Activated CD4-positive, alpha-beta T cell treated with anti-CD3 and anti-CD28 coated beads, Interleukin-2, amount 50 U/mL, for 48 hours (primary cell): ENCODE measurements around the gene TMEM202.
"Not testable (repeated sequence)": the region's sequence is repeated elsewhere in the genome, so short reads cannot be mapped to it uniquely, and the experiment has no call there.

Experiments used
- DNase-seq, 2 experiments: peaks; one replicate each; pipeline ENCODE4 v3.0.0-alpha.2; 2020

The TMEM202 gene

DNA sequence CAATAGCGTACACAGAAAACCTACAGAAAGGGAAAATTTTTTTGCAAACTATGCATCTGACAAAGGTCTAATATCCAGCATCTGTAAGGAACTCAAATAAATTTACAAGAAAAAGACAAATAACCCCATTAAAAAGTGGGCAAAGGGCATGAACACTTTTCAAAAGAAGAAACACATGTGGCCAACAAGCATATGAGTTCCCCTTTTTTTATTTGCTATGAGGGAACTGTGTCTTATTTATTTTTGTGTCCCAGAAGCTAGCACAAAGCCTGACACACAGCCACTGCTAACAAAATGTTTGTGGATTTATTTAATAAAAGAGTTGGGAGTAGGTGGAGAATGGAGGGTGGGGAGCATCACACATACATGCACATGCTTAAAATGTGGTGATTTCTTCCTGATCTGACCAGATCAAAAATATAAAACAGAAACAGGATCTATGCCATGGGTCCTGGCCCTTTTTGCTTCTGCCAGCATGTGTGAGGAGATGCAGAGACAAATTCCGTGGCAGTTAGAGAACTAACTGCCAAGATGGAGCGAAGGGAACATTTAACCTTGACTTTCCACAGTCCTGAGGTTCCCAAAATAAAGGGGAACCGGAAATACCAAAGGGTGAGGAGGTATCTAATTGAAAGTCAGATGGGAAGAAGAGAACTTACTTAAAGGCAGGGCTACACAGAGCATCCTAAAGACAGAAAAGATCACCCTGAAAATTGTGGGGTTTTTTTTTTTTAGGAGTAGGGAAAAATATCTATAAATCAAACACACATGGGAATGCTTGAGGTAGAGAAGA is at the start of gene TMEM202:
Gene TMEM202, plus strand, starts transcription at position 510 of the 793 bp plus-strand sequence. Its CDS starts 22 bp downstream, at position 532.
- no peak for DNase-seq

DNA sequence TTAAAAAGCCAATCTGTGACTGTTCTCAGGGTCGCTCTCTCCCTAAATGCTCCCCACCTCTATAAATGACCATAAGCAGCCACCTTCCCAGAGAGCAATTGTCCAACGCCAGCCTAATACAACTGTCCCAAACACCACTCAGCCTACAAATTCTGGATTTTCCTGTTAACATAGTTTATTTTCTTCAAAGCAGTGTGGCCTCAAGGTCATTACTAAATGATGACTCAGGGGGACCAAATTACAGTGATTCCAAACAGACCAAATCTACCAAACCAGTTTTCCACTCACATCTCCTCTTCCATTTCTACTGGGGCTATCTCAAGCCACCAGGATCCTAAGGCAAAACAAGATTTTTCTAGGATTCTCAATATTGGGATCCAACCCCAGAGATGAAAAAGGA is 44.8 kb upstream of the TMEM202 start:
- DNase-seq = no peak

- DNase-seq = no peak
These were observed 43.6 kb upstream of the TMEM202 start for GRCh38 chr15:72354496-72354895.

- no peak for DNase-seq
These were observed 40.0 kb upstream of the TMEM202 start for GRCh38 chr15:72358121-72358520.

DNA sequence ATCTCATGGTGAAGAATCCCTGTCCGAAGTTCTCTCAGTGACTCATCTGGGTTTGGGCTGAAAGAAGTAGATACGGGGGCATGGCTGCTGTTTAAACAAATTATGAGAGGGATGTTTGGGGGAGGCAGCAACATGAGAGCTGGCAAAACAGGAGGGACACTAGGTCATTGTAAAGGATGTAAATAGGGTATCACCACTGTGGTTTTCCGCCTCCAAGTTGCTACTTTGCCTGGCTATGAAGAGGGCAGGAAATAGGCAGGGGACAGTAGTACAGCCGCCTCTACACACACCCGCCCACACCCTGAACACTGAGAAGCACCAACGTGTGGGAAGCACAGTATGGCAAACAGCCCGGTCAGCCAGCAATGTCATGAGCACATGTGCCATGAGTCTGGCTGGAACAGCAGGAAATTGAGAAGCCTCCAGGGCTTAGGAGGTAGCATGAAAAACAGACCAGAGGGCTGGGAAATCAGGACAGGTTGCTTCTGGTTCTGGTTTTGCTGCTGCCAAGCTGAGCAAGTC is 39.4 kb upstream of the TMEM202 start:
- DNase-seq = peak; percentile 7 to 12

DNA sequence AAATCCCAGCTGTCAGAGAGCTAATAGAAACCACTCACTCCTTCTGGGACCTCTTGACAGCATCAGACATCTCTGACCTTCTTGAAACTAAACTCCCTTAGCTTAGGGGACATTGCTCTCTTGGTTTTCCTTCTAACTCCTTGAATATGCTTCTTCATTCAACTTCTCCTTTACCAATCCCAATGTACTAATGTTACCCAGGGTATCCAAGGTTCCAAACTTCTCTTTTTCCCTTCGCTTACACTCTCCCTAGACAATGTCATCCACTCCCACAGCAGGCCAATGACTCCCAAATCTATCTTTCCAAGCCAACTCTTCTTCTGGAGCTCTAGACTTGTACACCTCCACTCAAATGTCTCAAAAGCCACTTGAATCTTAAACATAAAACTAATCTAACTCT is 36.9 kb upstream of the TMEM202 start:
- DNase-seq = no peak

DNA sequence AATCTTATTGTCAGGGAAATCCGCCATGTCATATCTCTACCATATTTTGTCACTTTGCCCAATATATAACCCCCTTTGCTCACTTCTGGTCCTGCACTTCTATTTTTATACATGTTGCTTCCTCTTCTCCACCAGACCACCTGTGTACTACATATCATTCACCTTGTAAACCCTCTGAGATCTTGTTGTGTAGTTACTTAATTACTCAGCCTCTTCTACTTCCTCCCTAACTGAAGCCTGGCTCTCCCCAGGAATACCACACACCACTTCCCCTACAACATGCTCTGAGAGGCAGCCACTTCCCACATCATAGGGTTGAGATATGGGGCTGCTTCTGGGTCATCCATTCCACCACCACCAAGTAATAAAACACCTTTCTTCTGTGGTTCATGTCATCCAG is 32.3 kb upstream of the TMEM202 start:
- DNase-seq = no peak

DNA sequence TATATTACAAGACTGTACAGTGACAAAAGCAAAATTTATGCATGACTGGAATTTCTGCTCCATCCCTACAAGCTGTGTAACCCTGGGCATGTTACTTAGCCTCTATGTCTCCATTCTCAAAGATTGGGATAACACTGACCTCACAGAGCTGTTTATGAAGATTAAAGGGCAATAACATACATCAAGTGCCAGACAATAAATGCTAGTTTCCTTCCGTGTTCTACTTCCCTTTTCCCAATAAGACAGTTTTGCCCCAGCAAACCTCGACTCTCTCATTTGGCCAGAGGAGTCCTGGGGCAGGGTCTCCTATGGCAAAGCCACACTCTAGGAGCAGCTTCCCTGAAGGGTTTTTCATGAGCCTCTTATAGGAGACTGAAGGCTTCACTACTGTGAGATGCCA is 29.8 kb upstream of the TMEM202 start:
- DNase-seq = no peak

- DNase-seq = no peak
These were observed 29.2 kb upstream of the TMEM202 start for GRCh38 chr15:72368899-72369298.

DNA sequence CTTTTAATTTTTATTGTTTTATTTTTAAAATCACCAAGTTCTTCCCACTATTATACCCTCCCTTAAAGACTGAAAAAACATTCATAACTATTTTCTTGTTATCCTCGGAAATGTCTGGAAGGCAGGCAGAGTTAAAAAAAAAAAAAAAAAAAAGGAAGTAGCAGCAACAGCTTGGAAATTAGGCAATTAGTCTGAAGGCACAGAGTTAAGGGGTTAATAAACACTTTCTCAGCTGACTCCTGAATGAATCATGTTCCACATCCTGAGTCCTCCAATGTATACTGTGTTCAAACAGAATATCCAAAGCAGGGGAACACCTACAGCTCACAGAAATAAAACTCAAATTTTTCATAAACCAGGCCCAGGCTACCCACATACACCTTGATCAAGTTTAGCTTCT is 28.1 kb upstream of the TMEM202 start:
- DNase-seq = no peak

DNA sequence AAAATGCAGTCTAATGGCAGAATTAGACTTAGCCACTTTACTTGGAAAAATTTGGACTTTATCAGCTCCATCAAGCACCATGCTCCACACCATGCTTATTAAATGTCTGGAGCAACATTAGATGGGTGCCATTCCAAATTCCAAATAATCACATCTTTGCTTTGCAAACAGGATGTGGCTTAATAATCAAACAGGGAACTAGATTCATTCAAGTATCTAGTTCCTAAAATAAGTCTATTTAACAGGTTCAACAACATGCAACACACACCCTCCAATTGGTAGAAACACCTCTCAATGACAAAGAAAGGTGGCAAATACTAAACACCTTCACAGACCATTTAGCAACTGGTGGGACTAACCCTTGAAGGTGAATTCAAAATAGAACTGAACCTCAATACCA is 25.7 kb upstream of the TMEM202 start:
- DNase-seq = no peak

- DNase-seq = no peak
These were observed 22.6 kb upstream of the TMEM202 start for GRCh38 chr15:72375501-72375845.

DNA sequence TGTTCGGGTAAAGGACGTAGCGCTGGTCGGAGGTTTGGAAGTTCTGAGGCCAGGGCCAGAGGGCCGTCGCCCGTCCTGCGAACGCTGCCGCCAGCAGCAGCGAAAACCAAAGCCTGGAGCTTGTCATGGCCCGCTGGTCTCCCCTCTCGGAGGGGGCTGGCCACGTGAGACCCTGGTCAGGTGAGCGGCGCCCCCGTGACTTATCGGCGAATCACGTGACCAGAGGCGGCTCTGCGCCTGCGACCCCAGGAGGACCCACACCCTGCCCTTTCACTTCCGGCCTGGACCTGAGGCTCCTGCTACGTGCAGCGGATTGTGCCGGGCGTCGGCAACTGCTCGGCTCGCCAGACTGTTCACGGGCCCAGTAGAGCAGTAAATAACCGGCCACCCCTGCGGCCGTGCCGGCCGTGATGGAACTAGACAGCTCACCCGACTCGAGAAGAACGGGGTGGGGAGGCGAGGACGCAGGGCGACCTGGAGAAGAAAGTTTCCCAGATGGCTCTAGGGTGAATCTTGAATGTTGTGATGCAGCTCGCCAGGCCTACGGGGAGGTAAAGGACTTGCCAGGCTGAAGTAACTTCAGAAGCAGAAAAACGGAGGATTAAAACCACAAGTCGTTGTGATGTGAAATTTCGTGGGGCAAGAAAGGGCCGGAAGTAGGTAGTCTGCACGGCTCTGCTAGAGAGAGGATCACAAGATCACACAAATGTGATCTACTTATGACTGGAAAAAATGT is 22.1 kb upstream of the TMEM202 start, which contains the start of gene HEXA:
Gene HEXA, minus strand, starts transcription at position 169 of the 736 bp plus-strand sequence. Its CDS starts 42 bp downstream, at position 127.
- DNase-seq = peak; percentile 98

DNA sequence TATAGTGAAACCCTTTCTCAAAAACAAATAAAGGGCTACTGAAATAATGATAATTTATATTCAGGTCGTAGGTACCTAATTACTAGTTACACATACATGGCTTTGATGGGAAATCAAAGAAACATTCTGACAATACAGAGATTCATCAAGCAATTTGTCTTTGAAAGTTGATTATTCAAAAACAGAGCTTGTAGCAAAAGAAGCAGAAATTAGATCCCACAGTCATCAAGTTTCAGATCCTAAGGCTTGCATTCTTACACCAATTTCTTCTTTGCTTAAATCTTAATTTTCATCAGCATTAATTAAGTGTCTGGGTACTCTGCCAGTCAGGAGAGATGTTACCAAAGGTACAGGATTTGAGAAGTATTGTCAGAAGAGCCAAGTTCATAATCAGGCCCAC is 20.8 kb upstream of the TMEM202 start:
- DNase-seq = no peak

GRCh38 chr15:72379106-72379505 is 19.0 kb upstream of the TMEM202 start:
- DNase-seq = not testable (repeated sequence)

DNA sequence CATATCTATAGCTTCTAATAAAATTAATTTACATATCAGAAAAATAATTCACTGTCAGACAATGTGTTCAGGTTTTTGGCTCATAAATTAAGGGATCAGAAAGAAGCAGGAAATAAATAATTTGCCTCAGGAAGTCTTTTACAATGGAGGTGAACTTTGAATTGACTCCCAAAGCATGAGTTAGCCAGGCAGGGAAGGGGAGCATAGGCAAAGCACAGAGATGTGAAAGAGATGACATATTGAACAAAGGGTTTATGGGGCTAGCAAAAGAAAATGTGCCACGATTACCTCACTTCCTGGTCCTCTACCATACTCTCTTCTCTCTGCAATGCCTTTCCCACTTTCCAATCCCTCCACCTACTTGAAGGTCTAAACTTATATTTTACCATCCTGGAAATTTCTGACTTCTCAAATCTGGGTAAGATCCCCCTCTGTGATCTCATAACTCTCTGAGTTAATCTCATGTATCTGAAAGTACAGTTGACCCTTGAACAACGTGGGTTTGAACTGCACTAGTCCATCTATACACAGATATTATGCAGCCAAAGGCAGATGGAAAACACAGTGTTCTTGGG is 18.2 kb upstream of the TMEM202 start:
- DNase-seq = no peak

DNA sequence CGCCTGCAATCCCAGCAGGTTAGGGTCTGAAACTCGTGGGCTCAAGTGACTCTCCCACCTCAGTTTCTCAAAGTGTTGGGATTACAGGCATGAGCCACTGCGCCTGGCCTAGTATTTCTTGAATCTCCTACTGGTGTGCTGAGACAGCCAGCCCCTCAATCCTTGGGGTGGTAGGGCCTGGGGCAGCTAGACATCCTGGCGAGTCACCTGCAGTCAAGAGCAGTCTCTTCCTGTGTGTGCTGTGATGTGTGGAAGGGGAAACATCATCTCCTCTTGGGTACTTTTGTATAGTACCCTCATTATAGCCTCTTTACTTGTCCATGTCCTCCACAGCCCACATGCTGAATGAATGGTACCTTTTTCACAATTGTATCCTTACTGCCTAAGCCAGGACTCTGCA is 17.4 kb upstream of the TMEM202 start:
- DNase-seq = no peak

DNA sequence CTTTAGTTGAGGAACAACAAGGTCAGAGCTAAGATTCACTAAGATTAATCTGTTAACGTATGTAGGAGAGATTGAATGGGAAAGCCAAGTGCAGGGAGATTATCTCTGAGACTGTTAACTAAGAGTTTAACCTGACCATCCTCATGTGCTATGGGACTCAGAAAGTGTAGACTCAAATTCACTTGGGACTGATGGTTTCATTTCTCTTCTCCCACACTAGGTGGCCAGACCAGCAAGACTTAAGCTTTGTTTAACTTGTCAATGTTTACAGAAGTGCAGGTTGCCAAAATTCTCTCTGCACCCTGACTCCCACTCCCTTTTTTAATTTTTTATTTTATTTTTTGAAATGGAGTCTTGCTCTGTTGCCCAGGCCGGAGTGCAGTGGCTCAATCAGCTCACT is 16.0 kb upstream of the TMEM202 start:
- no peak for DNase-seq

GRCh38 chr15:72387741-72388140 is 10.4 kb upstream of the TMEM202 start:
- no peak for DNase-seq

GRCh38 chr15:72389231-72389630 is 8.9 kb upstream of the TMEM202 start:
- no peak for DNase-seq

GRCh38 chr15:72396331-72396730 is 1.8 kb upstream of the TMEM202 start:
- not testable (repeated sequence) for DNase-seq

DNA sequence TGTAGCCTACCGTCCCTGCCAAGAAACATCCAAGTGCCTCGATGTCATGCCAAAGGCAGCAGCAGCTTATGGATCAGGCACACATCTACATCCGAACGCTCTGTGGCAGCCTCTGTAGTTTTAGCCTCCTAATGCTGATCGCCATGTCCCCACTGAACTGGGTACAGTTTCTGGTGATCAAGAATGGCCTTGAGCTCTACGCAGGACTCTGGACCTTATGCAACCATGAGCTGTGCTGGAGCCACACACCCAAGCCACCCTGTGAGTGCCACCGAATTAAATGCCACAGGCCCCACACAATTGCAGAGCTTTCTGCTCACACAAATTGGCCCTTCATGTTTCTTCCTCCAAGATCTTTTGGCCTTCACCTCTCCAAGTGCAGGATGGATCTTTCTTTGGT is 543 bp downstream of the TMEM202 start:
- no peak for DNase-seq

DNA sequence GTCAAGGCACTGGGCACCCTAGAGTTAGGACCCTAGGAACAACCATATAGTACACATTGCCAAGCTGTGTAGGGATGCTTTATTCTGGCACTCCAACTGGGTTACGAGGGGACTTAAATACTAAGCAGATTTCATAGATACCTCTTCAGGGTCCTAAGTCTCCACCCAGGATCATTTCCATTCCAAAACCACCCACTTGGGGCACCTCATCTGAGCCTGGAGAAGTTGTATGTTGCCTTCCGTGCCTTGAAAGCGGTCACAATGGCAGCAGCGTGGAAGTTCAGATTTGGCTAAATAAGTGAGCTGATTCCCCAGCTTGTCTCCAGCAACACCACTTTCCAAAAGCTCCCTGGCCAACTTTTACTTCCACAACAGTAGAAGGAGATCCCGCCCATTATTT is 4.6 kb downstream of the TMEM202 start:
- no peak for DNase-seq

- no peak for DNase-seq
These were observed 6.3 kb downstream of the TMEM202 start for GRCh38 chr15:72404356-72404755.
